ENCODE measurements around the gene RNASEL. TPM values are rescaled to one million over a fixed set of nuclear protein-coding genes. Genes with fewer than 3 reads are reported as not detected.

The RNASEL gene
- total and polyA plus RNA-seq, 9 of the 15 experiments (the other 6 are each of a cell fraction or from before 2014, with no cell fraction given): 4.3 to 11.1 (median 7.2) TPM

DNA sequence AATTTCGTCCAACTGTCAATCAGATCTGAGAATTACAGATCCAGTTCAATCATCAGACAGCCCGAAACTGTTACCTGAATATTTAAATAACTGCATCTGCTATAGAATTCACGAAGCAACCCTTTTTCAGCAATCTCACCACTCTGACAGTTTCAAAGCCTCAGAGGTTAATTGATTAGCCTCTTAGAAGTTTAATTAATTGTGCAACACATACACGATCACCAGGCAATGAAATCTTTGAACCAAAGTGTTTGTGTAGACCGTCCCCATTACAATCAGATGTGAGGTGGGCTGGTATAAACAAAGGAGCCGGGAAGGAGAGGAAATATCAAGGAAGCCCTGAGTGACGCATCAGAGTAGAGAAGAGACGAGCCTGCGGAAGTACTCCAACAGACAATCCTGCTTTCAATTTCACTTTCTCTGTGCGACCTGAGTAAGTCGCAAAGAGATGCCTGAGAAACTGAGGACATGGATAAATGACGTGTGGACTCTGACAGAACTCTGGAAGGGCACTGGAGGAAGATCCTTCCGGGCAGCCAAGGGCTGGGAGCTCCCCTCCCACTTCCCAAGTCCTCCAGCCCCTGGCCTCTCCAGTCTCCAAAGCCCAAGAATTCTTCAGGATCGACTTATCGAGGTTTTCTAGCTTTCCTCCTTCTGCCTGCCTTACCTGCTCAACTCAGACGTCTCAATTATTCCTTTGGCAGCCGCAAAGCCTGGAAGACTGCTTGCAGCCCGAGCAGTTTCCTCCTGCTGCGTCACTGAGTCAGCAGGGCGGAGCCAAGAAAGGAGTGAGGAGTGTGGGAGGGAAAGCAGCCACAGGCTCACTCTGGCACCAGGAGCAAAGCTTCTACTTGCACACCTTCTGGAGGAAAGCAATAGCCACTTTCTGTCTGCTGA lies at the start of gene RNASEL (continued):
- TF ChIP-seq POLR2G (IDR thresholded peaks at IDR 0.05; ENCODE audit: low read depth, low read length) (peak; percentile 59), TBL1XR1 (IDR thresholded peaks at IDR 0.05; ENCODE audit: low read length in 2 of 2) (peak in 1 of 2 experiments; percentile 12; a peak in 1 of 4 replicates), ZNF75A (CRISPR knock-in tag; IDR thresholded peaks at IDR 0.05) (no peak), ERF (CRISPR knock-in tag; IDR thresholded peaks at IDR 0.05) (no peak), FOXJ2 (tag; IDR thresholded peaks at IDR 0.05) (peak; percentile 63; the same call in 1 of the 2 replicates), TEAD2 (tag; IDR thresholded peaks at IDR 0.05) (no peak), POLR2B (IDR thresholded peaks at IDR 0.05; ENCODE audit: low read depth, partially characterized antibody) (peak; percentile 77), KDM4B (IDR thresholded peaks at IDR 0.05; ENCODE audit: borderline replicate concordance in 2 of 2, low read depth in 1 of 2) (no peak), RNF2 (IDR thresholded peaks at IDR 0.05) (no peak), CBFA2T2 (conservative IDR thresholded peaks at IDR 0.05) (no peak), SMAD4 (CRISPR knock-in tag; conservative IDR thresholded peaks at IDR 0.05) (peak; percentile 62; the same call in 1 of the 2 replicates), ZNF778 (CRISPR knock-in tag; IDR thresholded peaks at IDR 0.05) (no peak), RBM39 (optimal IDR thresholded peaks at IDR 0.05; ENCODE audit: low read depth, low read length) (peak; percentile 62), COPS2 (conservative IDR thresholded peaks at IDR 0.05) (no peak), ZNF324 (CRISPR knock-in tag; IDR thresholded peaks at IDR 0.05) (no peak), TCF3 (CRISPR knock-in tag; IDR thresholded peaks at IDR 0.05) (no peak), CTBP1 (IDR thresholded peaks at IDR 0.05; ENCODE audit: borderline replicate concordance) (0 out of 2 replicates have a peak, but pooled peaks have one; percentile 58), NCOA2 (IDR thresholded peaks at IDR 0.05; ENCODE audit: partially characterized antibody in 2 of 2) (no peak)
- TF ChIP-seq, protein P1, sequence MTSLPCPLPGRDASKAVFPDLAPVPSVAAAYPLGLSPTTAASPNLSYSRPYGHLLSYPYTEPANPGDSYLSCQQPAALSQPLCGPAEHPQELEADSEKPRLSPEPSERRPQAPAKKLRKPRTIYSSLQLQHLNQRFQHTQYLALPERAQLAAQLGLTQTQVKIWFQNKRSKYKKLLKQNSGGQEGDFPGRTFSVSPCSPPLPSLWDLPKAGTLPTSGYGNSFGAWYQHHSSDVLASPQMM (CRISPR knock-in tag; IDR thresholded peaks at IDR 0.05): no peak
- TF ChIP-seq, protein P2, sequence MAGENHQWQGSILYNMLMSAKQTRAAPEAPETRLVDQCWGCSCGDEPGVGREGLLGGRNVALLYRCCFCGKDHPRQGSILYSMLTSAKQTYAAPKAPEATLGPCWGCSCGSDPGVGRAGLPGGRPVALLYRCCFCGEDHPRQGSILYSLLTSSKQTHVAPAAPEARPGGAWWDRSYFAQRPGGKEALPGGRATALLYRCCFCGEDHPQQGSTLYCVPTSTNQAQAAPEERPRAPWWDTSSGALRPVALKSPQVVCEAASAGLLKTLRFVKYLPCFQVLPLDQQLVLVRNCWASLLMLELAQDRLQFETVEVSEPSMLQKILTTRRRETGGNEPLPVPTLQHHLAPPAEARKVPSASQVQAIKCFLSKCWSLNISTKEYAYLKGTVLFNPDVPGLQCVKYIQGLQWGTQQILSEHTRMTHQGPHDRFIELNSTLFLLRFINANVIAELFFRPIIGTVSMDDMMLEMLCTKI (IDR thresholded peaks at IDR 0.05; ENCODE audit: partially characterized antibody): no peak
- TF ChIP-seq, protein P3, sequence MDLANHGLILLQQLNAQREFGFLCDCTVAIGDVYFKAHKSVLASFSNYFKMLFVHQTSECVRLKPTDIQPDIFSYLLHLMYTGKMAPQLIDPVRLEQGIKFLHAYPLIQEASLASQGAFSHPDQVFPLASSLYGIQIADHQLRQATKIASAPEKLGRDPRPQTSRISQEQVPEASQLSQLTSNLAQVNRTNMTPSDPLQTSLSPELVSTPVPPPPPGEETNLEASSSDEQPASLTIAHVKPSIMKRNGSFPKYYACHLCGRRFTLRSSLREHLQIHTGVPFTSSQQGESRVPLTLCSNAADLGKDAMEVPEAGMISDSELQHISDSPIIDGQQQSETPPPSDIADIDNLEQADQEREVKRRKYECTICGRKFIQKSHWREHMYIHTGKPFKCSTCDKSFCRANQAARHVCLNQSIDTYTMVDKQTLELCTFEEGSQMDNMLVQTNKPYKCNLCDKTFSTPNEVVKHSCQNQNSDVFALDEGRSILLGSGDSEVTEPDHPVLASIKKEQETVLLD (IDR thresholded peaks at IDR 0.05): no peak
- TF ChIP-seq, protein P4, sequence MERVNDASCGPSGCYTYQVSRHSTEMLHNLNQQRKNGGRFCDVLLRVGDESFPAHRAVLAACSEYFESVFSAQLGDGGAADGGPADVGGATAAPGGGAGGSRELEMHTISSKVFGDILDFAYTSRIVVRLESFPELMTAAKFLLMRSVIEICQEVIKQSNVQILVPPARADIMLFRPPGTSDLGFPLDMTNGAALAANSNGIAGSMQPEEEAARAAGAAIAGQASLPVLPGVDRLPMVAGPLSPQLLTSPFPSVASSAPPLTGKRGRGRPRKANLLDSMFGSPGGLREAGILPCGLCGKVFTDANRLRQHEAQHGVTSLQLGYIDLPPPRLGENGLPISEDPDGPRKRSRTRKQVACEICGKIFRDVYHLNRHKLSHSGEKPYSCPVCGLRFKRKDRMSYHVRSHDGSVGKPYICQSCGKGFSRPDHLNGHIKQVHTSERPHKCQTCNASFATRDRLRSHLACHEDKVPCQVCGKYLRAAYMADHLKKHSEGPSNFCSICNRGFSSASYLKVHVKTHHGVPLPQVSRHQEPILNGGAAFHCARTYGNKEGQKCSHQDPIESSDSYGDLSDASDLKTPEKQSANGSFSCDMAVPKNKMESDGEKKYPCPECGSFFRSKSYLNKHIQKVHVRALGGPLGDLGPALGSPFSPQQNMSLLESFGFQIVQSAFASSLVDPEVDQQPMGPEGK (CRISPR knock-in tag; IDR thresholded peaks at IDR 0.05; ENCODE audit: borderline replicate concordance): no peak

Data from K562 (cell line).